Lung (tissue), 12 donors: ENCODE measurements around the gene GBF1. TPM values are rescaled to one million over a fixed set of nuclear protein-coding genes. Genes with fewer than 3 reads are reported as not detected.

Experiments used
- ATAC-seq: fragments of 200-7000 bp; cut with Tn5 transposase; one replicate; pipeline ENCODE4 v1.9.1; 2020; ENCODE audit warnings: moderate number of reproducible peaks; ENCODE audit not compliant: insufficient read depth, low FRiP score
- DNase-seq, 3 donors: peaks; one replicate each; pipeline ENCODE4 v3.0.0-alpha.2; 2013 to 2017
- H3K27ac ChIP-seq, 2 donors: one replicate each; pipeline ENCODE4 v1.5.1; 2013; ENCODE audit warnings: mild to moderate bottlenecking in 2 of 2, moderate library complexity in 2 of 2, control low read depth in 1 of 2, inconsistent platforms in 1 of 2, low read depth in 1 of 2, low read length in 1 of 2
- H3K27me3 ChIP-seq, 3 donors: one replicate each; pipeline ENCODE4 v1.5.1; 2013; ENCODE audit warnings: low read length in 2 of 3; ENCODE audit not compliant: control insufficient read depth in 3 of 3, insufficient read depth in 3 of 3
- H3K36me3 ChIP-seq, 4 donors: one replicate each; pipeline ENCODE4 v1.5.1; 2013; ENCODE audit warnings: low read length in 4 of 4, mild to moderate bottlenecking in 1 of 4, moderate library complexity in 1 of 4; ENCODE audit not compliant: control insufficient read depth in 4 of 4, insufficient read depth in 4 of 4
- H3K4me1 ChIP-seq, 5 donors: one replicate each; pipeline ENCODE4 v1.5.1; 2013; ENCODE audit warnings: low read length in 5 of 5, mild to moderate bottlenecking in 2 of 5, moderate library complexity in 1 of 5; ENCODE audit not compliant: control insufficient read depth in 5 of 5, insufficient read depth in 5 of 5
- H3K4me3 ChIP-seq: one replicate; pipeline ENCODE4 v1.5.1; 2013; ENCODE audit warnings: mild to moderate bottlenecking, control low read depth, moderate library complexity
- H3K9ac ChIP-seq, 2 donors: one replicate each; pipeline ENCODE4 v1.5.1; 2013; ENCODE audit warnings: low read length in 2 of 2, control low read depth in 1 of 2; ENCODE audit not compliant: insufficient read depth in 1 of 2
- H3K9me3 ChIP-seq, 4 donors: one replicate each; pipeline ENCODE4 v1.5.1; 2013; ENCODE audit warnings: low read length in 3 of 4, mild to moderate bottlenecking in 1 of 4, moderate library complexity in 1 of 4; ENCODE audit not compliant: control insufficient read depth in 4 of 4, insufficient read depth in 3 of 4
- WGBS, 2 donors: extraction: QIAGEN DNeasy Blood & Tissue Kit; methylation state at CpG; one replicate each; pipeline ENCODE4 v1.1.7; 2013; 5-methylcytosine and 5-hydroxymethylcytosine counted together
- polyA plus RNA-seq, 2 donors: library from polyadenylated mRNA; stranded (reverse); fragments of 200-250 nt; gene quantifications; one replicate each; pipeline ENCODE4 v1.2.1, GENCODE V29; 2013
- total RNA-seq, 2 donors: library from RNA; depleted of rRNA in 1 of 2; stranded (reverse); fragments of >200 nt in 1 of 2; gene quantifications; one replicate each; pipeline ENCODE4 v1.2.1, GENCODE V29; 2014 to 2021
- TF ChIP-seq, protein P1 (sequence below): IDR thresholded peaks from 2 replicates; pipeline ENCODE4 v1.5.1; 2012; ENCODE audit warnings: mild to moderate bottlenecking; ENCODE audit errors: control extremely low read depth, extremely low read depth
- donor health status: control.
- donor health status: control.
- donor health status: Bipolar disorder and iron deficiency.
- donor health status: healthy.
- donor health status: DM: yes; HTN: yes; CAD: no.

Gene GBF1
- total and polyA plus RNA-seq, 4 donors = 11.6 to 48.5 (median 25.4) TPM

DNA sequence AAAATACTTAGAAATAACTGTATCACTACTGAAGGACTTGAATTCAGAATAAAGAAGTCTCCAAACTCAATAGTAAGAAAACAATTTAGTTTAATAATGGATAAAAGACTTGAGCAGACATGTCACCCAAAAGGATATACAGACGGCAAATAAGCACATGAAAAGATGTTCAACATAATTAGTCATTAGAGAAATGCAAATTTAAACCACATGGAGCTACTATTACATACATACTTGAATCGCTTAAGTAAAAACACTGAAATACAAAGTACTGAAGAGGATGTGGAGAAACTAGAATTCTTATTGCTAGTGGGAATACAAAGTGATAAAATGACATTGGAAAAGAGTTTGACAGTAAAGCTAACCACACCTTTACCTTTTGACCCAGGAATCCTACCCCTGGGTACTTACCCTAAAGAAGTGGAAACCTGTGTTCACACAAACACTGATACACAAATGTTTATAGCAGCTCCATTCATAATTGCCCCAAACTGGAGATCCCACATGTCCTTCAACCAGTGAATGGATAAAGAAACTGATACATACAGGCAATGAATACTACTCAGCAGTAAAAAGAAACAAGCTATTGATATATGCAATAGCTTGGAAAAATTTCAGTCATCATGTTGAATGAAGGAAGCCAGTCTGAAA is 95.8 kb downstream of the GBF1 start:
- Histone ChIP-seq H3K4me1 (peaks cover 0 to 9% (median 0%) of the 10 kb centered on the region in 5 donors), H3K4me3 (no peak overlapping the region), H3K36me3 (peaks cover 0 to 7% (median 2%) of the 10 kb centered on the region in 4 donors), H3K27ac (no peak overlapping the region), H3K9me3 (no peaks in the 10 kb centered on the region), H3K27me3 (no peaks in the 10 kb centered on the region), H3K9ac (no peak overlapping the region)
- TF ChIP-seq, protein P1, sequence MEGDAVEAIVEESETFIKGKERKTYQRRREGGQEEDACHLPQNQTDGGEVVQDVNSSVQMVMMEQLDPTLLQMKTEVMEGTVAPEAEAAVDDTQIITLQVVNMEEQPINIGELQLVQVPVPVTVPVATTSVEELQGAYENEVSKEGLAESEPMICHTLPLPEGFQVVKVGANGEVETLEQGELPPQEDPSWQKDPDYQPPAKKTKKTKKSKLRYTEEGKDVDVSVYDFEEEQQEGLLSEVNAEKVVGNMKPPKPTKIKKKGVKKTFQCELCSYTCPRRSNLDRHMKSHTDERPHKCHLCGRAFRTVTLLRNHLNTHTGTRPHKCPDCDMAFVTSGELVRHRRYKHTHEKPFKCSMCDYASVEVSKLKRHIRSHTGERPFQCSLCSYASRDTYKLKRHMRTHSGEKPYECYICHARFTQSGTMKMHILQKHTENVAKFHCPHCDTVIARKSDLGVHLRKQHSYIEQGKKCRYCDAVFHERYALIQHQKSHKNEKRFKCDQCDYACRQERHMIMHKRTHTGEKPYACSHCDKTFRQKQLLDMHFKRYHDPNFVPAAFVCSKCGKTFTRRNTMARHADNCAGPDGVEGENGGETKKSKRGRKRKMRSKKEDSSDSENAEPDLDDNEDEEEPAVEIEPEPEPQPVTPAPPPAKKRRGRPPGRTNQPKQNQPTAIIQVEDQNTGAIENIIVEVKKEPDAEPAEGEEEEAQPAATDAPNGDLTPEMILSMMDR = no peak
- ATAC-seq (no peak), DNase-seq (no peak)
- WGBS, 2 donors = 86 to 88% methylated on average over 2 of the region's 2 CpGs

DNA sequence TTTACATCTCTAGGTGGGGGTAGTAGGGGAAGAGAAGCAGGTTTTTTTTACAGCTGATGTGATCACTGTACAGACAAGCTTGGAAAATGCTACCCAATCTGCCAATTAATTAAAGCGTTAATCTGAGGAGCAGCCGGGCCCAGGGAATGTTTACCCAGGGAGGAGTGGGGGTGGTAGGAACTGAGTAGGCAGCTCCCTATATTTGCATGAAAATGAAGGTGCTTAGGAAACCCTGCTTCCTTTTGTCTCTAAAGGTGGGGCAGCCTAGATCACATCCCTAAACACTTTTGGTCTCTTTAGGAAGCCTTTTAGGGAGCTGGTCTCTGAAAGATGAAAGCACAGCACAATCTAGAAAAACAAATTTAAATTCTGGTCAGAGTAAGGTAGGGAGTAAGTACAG is 97.1 kb downstream of the GBF1 start:
- no peaks in the 10 kb centered on the region for H3K9me3 ChIP-seq
- 57 to 74% methylated on average over 2 of the region's 2 CpGs for WGBS, 2 donors
- H3K4me1 ChIP-seq = peaks cover 0 to 9% (median 0%) of the 10 kb centered on the region in 5 donors
- no peaks in the 10 kb centered on the region for H3K27me3 ChIP-seq
- DNase-seq = no peak
- H3K4me3 ChIP-seq = no peak overlapping the region
- H3K9ac ChIP-seq = no peak overlapping the region
- peaks cover 0 to 7% (median 5%) of the 10 kb centered on the region in 4 donors for H3K36me3 ChIP-seq
- ATAC-seq = no peak
- TF ChIP-seq, protein P1 = no peak
- peak overlapping the region in 1 of 2 donors; percentile 18 for H3K27ac ChIP-seq

GRCh38 chr10:102342958-102343357 is 97.6 kb downstream of the GBF1 start:
- WGBS, 2 donors = 84 to 95% methylated on average over 3 of the region's 3 CpGs
- DNase-seq = no peak
- no peaks in the 10 kb centered on the region for H3K27me3 ChIP-seq
- no peak overlapping the region for H3K27ac ChIP-seq
- no peak overlapping the region for H3K4me3 ChIP-seq
- H3K9me3 ChIP-seq = no peaks in the 10 kb centered on the region
- H3K9ac ChIP-seq = no peak overlapping the region
- H3K36me3 ChIP-seq = peaks cover 0 to 7% (median 4%) of the 10 kb centered on the region in 4 donors
- no peak for ATAC-seq
- H3K4me1 ChIP-seq = peaks cover 0 to 9% (median 0%) of the 10 kb centered on the region in 5 donors
- TF ChIP-seq, protein P1 = no peak
